G401.6 (cell line): ENCODE measurements around the gene MLXIP.
"Not testable (repeated sequence)": the region's sequence is repeated elsewhere in the genome, so short reads cannot be mapped to it uniquely, and the experiment has no call there.

Experiments
- FAIRE-seq: peaks from 2 replicates; lab custom pipeline; 2012; peaks lifted over from hg19 to GRCh38; lab: Jason Lieb, UNC

The MLXIP gene

GRCh38 chr12:122096591-122097149 is 18.1 kb downstream of the MLXIP start:
- FAIRE-seq, result no peak

GRCh38 chr12:122097584-122097926 is 19.0 kb downstream of the MLXIP start:
- FAIRE-seq, result no peak

GRCh38 chr12:122097927-122098756 is 19.6 kb downstream of the MLXIP start:
- FAIRE-seq, result no peak

- no peak for FAIRE-seq
Observed at GRCh38 chr12:122099280-122099749, 20.8 kb downstream of the MLXIP start.

- FAIRE-seq, result no peak
Observed at GRCh38 chr12:122099856-122100255, 21.3 kb downstream of the MLXIP start.

- no peak for FAIRE-seq
Observed at GRCh38 chr12:122100568-122100967, 22.0 kb downstream of the MLXIP start.

- no peak for FAIRE-seq
Observed at GRCh38 chr12:122102331-122102730, 23.8 kb downstream of the MLXIP start.

GRCh38 chr12:122104844-122105243 is 26.3 kb downstream of the MLXIP start:
- no peak for FAIRE-seq

- FAIRE-seq, result not testable (repeated sequence)
Observed at GRCh38 chr12:122105496-122105895, 26.9 kb downstream of the MLXIP start.

GRCh38 chr12:122106843-122107242 is 28.3 kb downstream of the MLXIP start:
- FAIRE-seq, result no peak

GRCh38 chr12:122107261-122107660 is 28.7 kb downstream of the MLXIP start:
- no peak for FAIRE-seq

GRCh38 chr12:122111089-122111641 is 32.6 kb downstream of the MLXIP start:
- FAIRE-seq, result no peak

- no peak for FAIRE-seq
Observed at GRCh38 chr12:122116707-122117535, 38.4 kb downstream of the MLXIP start.

- FAIRE-seq, result no peak
Observed at GRCh38 chr12:122117979-122118378, 39.4 kb downstream of the MLXIP start.

- FAIRE-seq, result not testable (repeated sequence)
Observed at GRCh38 chr12:122121341-122121740, 42.8 kb downstream of the MLXIP start.

- no peak for FAIRE-seq
Observed at GRCh38 chr12:122121745-122122144, 43.2 kb downstream of the MLXIP start.

GRCh38 chr12:122123051-122123760 is 44.6 kb downstream of the MLXIP start:
- FAIRE-seq, result peak; percentile 47

- FAIRE-seq, result no peak
Observed at GRCh38 chr12:122123761-122124145, 45.2 kb downstream of the MLXIP start.

GRCh38 chr12:122124370-122124769 is 45.8 kb downstream of the MLXIP start:
- no peak for FAIRE-seq

GRCh38 chr12:122125452-122126341 is 47.1 kb downstream of the MLXIP start:
- no peak for FAIRE-seq

GRCh38 chr12:122126342-122126635 is 47.7 kb downstream of the MLXIP start:
- FAIRE-seq, result no peak
